Colonic mucosa (tissue), 4 donors: ENCODE data around the gene SLC2A13. TPM values are rescaled to one million over a fixed set of nuclear protein-coding genes. Genes with fewer than 3 reads are reported as not detected.

Experiments
- DNase-seq: peaks from one replicate; pipeline ENCODE4 v3.0.0-alpha.2; 2020
- H3K27ac ChIP-seq: fragments of 200-600 bp; one replicate; pipeline ENCODE4 v1.8.0; 2021
- H3K27me3 ChIP-seq: fragments of 200-600 bp; one replicate; pipeline ENCODE4 v1.8.0; 2021
- H3K36me3 ChIP-seq: fragments of 200-600 bp; one replicate; pipeline ENCODE4 v1.8.0; 2021
- H3K4me1 ChIP-seq: fragments of 200-600 bp; one replicate; pipeline ENCODE4 v1.8.0; 2021; ENCODE audit warnings: mild to moderate bottlenecking
- H3K4me3 ChIP-seq: fragments of 200-600 bp; one replicate; pipeline ENCODE4 v1.8.0; 2021
- H3K9ac ChIP-seq, 2 donors: one replicate each; pipeline ENCODE4 v1.7.0; 2013; ENCODE audit warnings: control low read depth in 2 of 2, low read depth in 2 of 2, low read length in 2 of 2
- H3K9me3 ChIP-seq: fragments of 200-600 bp; one replicate; pipeline ENCODE4 v1.8.0; 2021
- CTCF ChIP-seq: fragments of 200-600 bp; IDR thresholded peaks from one replicate; pipeline ENCODE4 v1.8.0; 2022; ENCODE audit warnings: antibody characterized with exemption, mild to moderate bottlenecking
- intact Hi-C: fragments of 100-400 bp; cut with DNase I; formaldehyde crosslinking; loops from one replicate; pipeline ENCODE4 v1.14.1; 2022
- total RNA-seq, 2 donors: library from RNA; stranded (reverse); fragmentation: NEBNext Ultra II Directional in 1 of 2; extraction: Animal tissue kit (Norgen Biotek cat#: 25700) in 1 of 2; gene quantifications; one replicate each; pipeline ENCODE4 v1.2.1, GENCODE V29; 2021
- donor health status: healthy.
- donor health status: DM: no; HTN: no; CAD: no.
- donor health status: DM: no; HTN: no; CAD: no.

The SLC2A13 gene
- total RNA-seq, 2 donors from 2014 or later: 19.2 to 39.0 TPM

GRCh38 chr12:39846304-39846703 lies 259.6 kb downstream of the SLC2A13 start:
- no peak for TF ChIP-seq CTCF
- no peak overlapping the region for H3K27ac ChIP-seq
- intact Hi-C loops: no loop called here
- H3K9me3 ChIP-seq: no peaks in the 10 kb centered on the region
- no peak for DNase-seq
- H3K36me3 ChIP-seq: no peaks in the 10 kb centered on the region
- H3K9ac ChIP-seq: no peak overlapping the region
- no peaks in the 10 kb centered on the region for H3K27me3 ChIP-seq
- no peaks in the 10 kb centered on the region for H3K4me1 ChIP-seq
- H3K4me3 ChIP-seq: no peak overlapping the region

DNA sequence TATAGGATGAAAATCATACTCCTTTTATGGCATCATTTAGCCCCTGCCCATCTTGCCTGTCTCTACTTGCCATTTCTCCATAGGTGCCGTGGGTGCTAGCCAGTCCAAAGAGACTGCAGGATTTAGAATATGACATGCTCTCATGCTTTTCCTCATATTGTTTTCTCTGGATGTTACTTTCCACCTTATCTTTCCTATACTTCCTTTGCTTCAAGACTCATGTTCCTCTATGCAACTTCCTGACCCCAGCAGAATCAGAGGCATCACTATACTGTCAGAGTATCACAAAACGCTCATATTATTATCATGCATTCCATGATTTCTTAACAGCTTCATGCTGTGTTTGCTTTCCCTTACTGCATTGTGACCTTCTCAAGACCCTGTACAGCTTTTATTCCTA lies 265.5 kb downstream of the SLC2A13 start:
- H3K4me3 ChIP-seq: no peak overlapping the region
- no peaks in the 10 kb centered on the region for H3K27me3 ChIP-seq
- no peak for DNase-seq
- H3K27ac ChIP-seq: no peak overlapping the region
- no peak overlapping the region for H3K9ac ChIP-seq
- TF ChIP-seq CTCF: no peak
- H3K9me3 ChIP-seq: no peaks in the 10 kb centered on the region
- no peaks in the 10 kb centered on the region for H3K4me1 ChIP-seq
- intact Hi-C loops: no loop called here
- H3K36me3 ChIP-seq: no peaks in the 10 kb centered on the region

DNA sequence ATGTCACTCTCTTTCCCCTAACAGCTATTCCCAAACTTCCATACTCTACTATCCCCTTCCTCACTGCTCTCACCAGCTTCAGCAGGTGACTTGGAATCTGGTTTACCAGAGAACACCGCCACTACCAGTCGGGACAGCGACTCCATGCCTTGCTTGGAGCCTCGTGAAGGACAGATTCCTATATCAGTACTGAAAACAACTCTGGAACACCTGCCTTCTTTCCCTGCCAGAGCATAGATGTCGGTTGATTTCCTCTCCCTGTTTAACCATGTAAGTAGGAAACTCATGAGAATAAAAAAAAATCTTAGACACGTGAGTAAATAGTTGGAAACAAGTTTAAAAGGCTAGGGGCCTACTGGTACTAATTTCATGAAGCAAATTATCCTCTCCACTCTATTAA lies 266.8 kb downstream of the SLC2A13 start:
- intact Hi-C loops: no loop called here
- no peak overlapping the region for H3K9ac ChIP-seq
- no peak for TF ChIP-seq CTCF
- no peak overlapping the region for H3K27ac ChIP-seq
- no peak overlapping the region for H3K4me3 ChIP-seq
- no peaks in the 10 kb centered on the region for H3K4me1 ChIP-seq
- no peak for DNase-seq
- H3K36me3 ChIP-seq: no peaks in the 10 kb centered on the region
- no peaks in the 10 kb centered on the region for H3K9me3 ChIP-seq
- H3K27me3 ChIP-seq: no peaks in the 10 kb centered on the region

GRCh38 chr12:39835517-39836489 lies 270.1 kb downstream of the SLC2A13 start:
- Histone ChIP-seq H3K9ac (no peak overlapping the region), H3K4me3 (no peak overlapping the region), H3K36me3 (no peaks in the 10 kb centered on the region), H3K27ac (no peak overlapping the region), H3K9me3 (no peaks in the 10 kb centered on the region), H3K27me3 (no peaks in the 10 kb centered on the region), H3K4me1 (no peaks in the 10 kb centered on the region)
- DNase-seq: no peak
- TF ChIP-seq CTCF: no peak
- intact Hi-C loops: no loop called here

GRCh38 chr12:39831587-39832315 lies 274.1 kb downstream of the SLC2A13 start:
- H3K27me3 ChIP-seq: no peaks in the 10 kb centered on the region
- no peaks in the 10 kb centered on the region for H3K9me3 ChIP-seq
- no peaks in the 10 kb centered on the region for H3K36me3 ChIP-seq
- no peak overlapping the region for H3K9ac ChIP-seq
- H3K4me1 ChIP-seq: no peaks in the 10 kb centered on the region
- no peak for DNase-seq
- no peak for TF ChIP-seq CTCF
- no peak overlapping the region for H3K27ac ChIP-seq
- H3K4me3 ChIP-seq: no peak overlapping the region
- intact Hi-C loops: no loop called here
